Daoy (cell line): Measurements from ENCODE around the gene RAD23A. TPM values are rescaled to one million over a fixed set of nuclear protein-coding genes. Genes with fewer than 3 reads are reported as not detected.

Experiments used
- DNase-seq: peaks from one replicate; pipeline ENCODE4 v3.0.0-alpha.2; 2015; ENCODE audit warnings: low read depth
- total RNA-seq: library from RNA; depleted of rRNA; stranded (reverse); fragments of >200 nt; shearing (Covaris generic); gene quantifications from 2 replicates; pipeline ENCODE4 v1.2.3, GENCODE V29; 2014; rRNA removed

The RAD23A gene
- total RNA-seq, 1 experiment from 2014 or later = 125 TPM

GRCh38 chr19:13003081-13003480 is 57.4 kb downstream of the RAD23A start:
- DNase-seq = no peak

Other genes with a start within 250 kb of the RAD23A start
- 14.2 and 14.6 TPM in 2 replicates for gene FBXW9, start 249.2 kb upstream of the RAD23A start, total RNA-seq
- 18.2 and 24.0 TPM in 2 replicates for gene TNPO2, start 221.9 kb upstream of the RAD23A start, total RNA-seq
- gene TRIR, start 211.2 kb upstream of the RAD23A start, total RNA-seq = 274 and 313 TPM in 2 replicates
- gene GET3, start 208.4 kb upstream of the RAD23A start, total RNA-seq = 78.9 and 111 TPM in 2 replicates
- gene BEST2, start 194.1 kb upstream of the RAD23A start, total RNA-seq = not detected in 2 replicates
- gene HOOK2, start 170.3 kb upstream of the RAD23A start, total RNA-seq = 5.1 and 11.0 TPM in 2 replicates
- 61.6 and 66.6 TPM in 2 replicates for gene JUNB, start 154.4 kb upstream of the RAD23A start, total RNA-seq
- 81.7 and 99.3 TPM in 2 replicates for gene PRDX2, start 144.1 kb upstream of the RAD23A start, total RNA-seq
- not detected in 2 replicates for gene THSD8, start 143.8 kb upstream of the RAD23A start, total RNA-seq
- 75.8 and 76.9 TPM in 2 replicates for gene RNASEH2A, start 139.3 kb upstream of the RAD23A start, total RNA-seq
- not detected in 2 replicates for gene RTBDN, start 111.3 kb upstream of the RAD23A start, total RNA-seq
- gene MAST1, start 107.3 kb upstream of the RAD23A start, total RNA-seq = 0.11 and 0.57 TPM in 2 replicates
- 13.7 and 19.3 TPM in 2 replicates for gene DNASE2, start 64.4 kb upstream of the RAD23A start, total RNA-seq
- not detected in 2 replicates for gene KLF1, start 58.7 kb upstream of the RAD23A start, total RNA-seq
- 47.0 and 91.3 TPM in 2 replicates for gene GCDH, start 54.7 kb upstream of the RAD23A start, total RNA-seq
- 0.63 TPM in 1 of 2 replicates, not detected in the other for gene SYCE2, start 26.6 kb upstream of the RAD23A start, total RNA-seq
- 105 and 122 TPM in 2 replicates for gene FARSA, start 12.2 kb upstream of the RAD23A start, total RNA-seq
- gene CALR, start 7.3 kb upstream of the RAD23A start, total RNA-seq = 961 and 1,048 TPM in 2 replicates
- gene GADD45GIP1, start 11.4 kb downstream of the RAD23A start, total RNA-seq = 75.8 and 80.8 TPM in 2 replicates
- not detected in 2 replicates for gene DAND5, start 23.7 kb downstream of the RAD23A start, total RNA-seq
- 8.3 and 9.9 TPM in 2 replicates for gene NFIX, start 49.6 kb downstream of the RAD23A start, total RNA-seq
- gene LYL1, start 157.0 kb downstream of the RAD23A start, total RNA-seq = 0.24 and 0.34 TPM in 2 replicates
- gene TRMT1, start 170.9 kb downstream of the RAD23A start, total RNA-seq = 61.6 and 67.5 TPM in 2 replicates
- gene NACC1, start 172.4 kb downstream of the RAD23A start, total RNA-seq = 50.6 and 51.2 TPM in 2 replicates
- gene STX10, start 204.5 kb downstream of the RAD23A start, total RNA-seq = 88.8 and 89.8 TPM in 2 replicates
- gene IER2, start 204.5 kb downstream of the RAD23A start, total RNA-seq = 23.7 and 27.3 TPM in 2 replicates